ENCODE results near the gene NPAS3.

GRCh38 chr14:33480887-33481184 is 542.2 kb downstream of the NPAS3 start:
- TF ChIP-seq CTCF (IDR thresholded peaks at IDR 0.05) (no peak), POLR2A (IDR thresholded peaks at IDR 0.05) (no peak)
